ENCODE data around the gene EHMT2. TPM values are rescaled to one million over a fixed set of nuclear protein-coding genes. Genes with fewer than 3 reads are reported as not detected.
A peak's percentile ranks its signal among the peaks of the same experiment; 100 is the strongest.

EHMT2 gene
- total and polyA plus RNA-seq, 2 of the 13 experiments (the other 11 are each of a cell fraction or from before 2014, with no cell fraction given) = 55.2 to 69.2 TPM

- TF ChIP-seq AGO1 (IDR thresholded peaks at IDR 0.05; ENCODE audit: low read depth, low read length, poor library complexity, severe bottlenecking) = no peak
- TF ChIP-seq MEIS1 (CRISPR knock-in tag; IDR thresholded peaks at IDR 0.05; ENCODE audit: borderline replicate concordance) = peak; percentile 49; the same call in 1 of the 2 replicates
- no peak for TF ChIP-seq ATF7-NPFF (CRISPR knock-in tag; IDR thresholded peaks at IDR 0.05; ENCODE audit: low read depth)
- TF ChIP-seq ZNF691 (CRISPR knock-in tag; IDR thresholded peaks at IDR 0.05; ENCODE audit: borderline replicate concordance, low read depth) = 0 out of 2 replicates have a peak, but pooled peaks have one; percentile 31
- no peak for TF ChIP-seq DPF2 (CRISPR knock-in tag; IDR thresholded peaks at IDR 0.05; ENCODE audit: borderline replicate concordance, low read depth)
- no peak for TF ChIP-seq ZFP36 (IDR thresholded peaks at IDR 0.05; ENCODE audit: borderline replicate concordance, low read depth, low read length, partially characterized antibody)
- TF ChIP-seq ZNF510 (CRISPR knock-in tag; IDR thresholded peaks at IDR 0.05; ENCODE audit: low read depth) = 0 out of 2 replicates have a peak, but pooled peaks have one; percentile 62
- TF ChIP-seq ZNF781 (CRISPR knock-in tag; IDR thresholded peaks at IDR 0.05; ENCODE audit: borderline replicate concordance, not compliant biosample characterization) = no peak
- TF ChIP-seq ZNF607 (CRISPR knock-in tag; IDR thresholded peaks at IDR 0.05; ENCODE audit: borderline replicate concordance) = no peak; the same call in 1 of the 2 replicates
- no peak for TF ChIP-seq ZNF552 (CRISPR knock-in tag; IDR thresholded peaks at IDR 0.05; ENCODE audit: borderline replicate concordance)
- TF ChIP-seq ZSCAN20 (CRISPR knock-in tag; IDR thresholded peaks at IDR 0.05; ENCODE audit: borderline replicate concordance) = no peak
- TF ChIP-seq ZNF280B (CRISPR knock-in tag; IDR thresholded peaks at IDR 0.05; ENCODE audit: borderline replicate concordance) = 0 out of 2 replicates have a peak, but pooled peaks have one; percentile 76
- TF ChIP-seq ZNF451 (CRISPR knock-in tag; IDR thresholded peaks at IDR 0.05) = no peak
- TF ChIP-seq IKZF5 (CRISPR knock-in tag; IDR thresholded peaks at IDR 0.05) = no peak
- TF ChIP-seq, protein P1, sequence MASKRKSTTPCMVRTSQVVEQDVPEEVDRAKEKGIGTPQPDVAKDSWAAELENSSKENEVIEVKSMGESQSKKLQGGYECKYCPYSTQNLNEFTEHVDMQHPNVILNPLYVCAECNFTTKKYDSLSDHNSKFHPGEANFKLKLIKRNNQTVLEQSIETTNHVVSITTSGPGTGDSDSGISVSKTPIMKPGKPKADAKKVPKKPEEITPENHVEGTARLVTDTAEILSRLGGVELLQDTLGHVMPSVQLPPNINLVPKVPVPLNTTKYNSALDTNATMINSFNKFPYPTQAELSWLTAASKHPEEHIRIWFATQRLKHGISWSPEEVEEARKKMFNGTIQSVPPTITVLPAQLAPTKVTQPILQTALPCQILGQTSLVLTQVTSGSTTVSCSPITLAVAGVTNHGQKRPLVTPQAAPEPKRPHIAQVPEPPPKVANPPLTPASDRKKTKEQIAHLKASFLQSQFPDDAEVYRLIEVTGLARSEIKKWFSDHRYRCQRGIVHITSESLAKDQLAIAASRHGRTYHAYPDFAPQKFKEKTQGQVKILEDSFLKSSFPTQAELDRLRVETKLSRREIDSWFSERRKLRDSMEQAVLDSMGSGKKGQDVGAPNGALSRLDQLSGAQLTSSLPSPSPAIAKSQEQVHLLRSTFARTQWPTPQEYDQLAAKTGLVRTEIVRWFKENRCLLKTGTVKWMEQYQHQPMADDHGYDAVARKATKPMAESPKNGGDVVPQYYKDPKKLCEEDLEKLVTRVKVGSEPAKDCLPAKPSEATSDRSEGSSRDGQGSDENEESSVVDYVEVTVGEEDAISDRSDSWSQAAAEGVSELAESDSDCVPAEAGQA (IDR thresholded peaks at IDR 0.05; ENCODE audit: low read depth) = no peak
- TF ChIP-seq, protein P1 (CRISPR knock-in tag; IDR thresholded peaks at IDR 0.05; ENCODE audit: borderline replicate concordance) = no peak
- TF ChIP-seq GZF1 (CRISPR knock-in tag; IDR thresholded peaks at IDR 0.05) = no peak
- no peak for TF ChIP-seq GPN1 (CRISPR knock-in tag; IDR thresholded peaks at IDR 0.05; ENCODE audit: borderline replicate concordance)
These were observed 30.6 kb upstream of the EHMT2 start (continued) for GRCh38 chr6:31927863-31928671.

All from HepG2 (cell line).